ENCODE data around the gene POU1F1.

GRCh38 chr3:87247430-87247773 lies 29.0 kb downstream of the POU1F1 start:
- no peak for TF ChIP-seq CTCF (IDR thresholded peaks at IDR 0.05; ENCODE audit: low read depth, low read length)
- no peak for TF ChIP-seq EZH2phosphoT487 (IDR thresholded peaks at IDR 0.05; ENCODE audit: low read depth)
